Osteocyte (in vitro differentiated cells): Measurements from ENCODE around the gene CREB3L2. TPM values are rescaled to one million over a fixed set of nuclear protein-coding genes. Genes with fewer than 3 reads are reported as not detected.

Source experiments
- DNase-seq: peaks from one replicate; pipeline ENCODE4 v3.0.0; 2021; ENCODE audit warnings: mixed read lengths; ENCODE audit not compliant: unreplicated experiment; ENCODE audit errors: extremely low spot score
- H3K27ac Mint-ChIP-seq: one replicate; pipeline ENCODE4 v1.8.0; 2021; ENCODE audit warnings: mild to moderate bottlenecking, mixed read lengths; ENCODE audit not compliant: unreplicated experiment
- H3K27me3 Mint-ChIP-seq: one replicate; pipeline ENCODE4 v1.8.0; 2021; ENCODE audit warnings: mixed read lengths; ENCODE audit not compliant: unreplicated experiment
- H3K36me3 Mint-ChIP-seq: one replicate; pipeline ENCODE4 v1.8.0; 2021; ENCODE audit warnings: mixed read lengths; ENCODE audit not compliant: unreplicated experiment
- H3K4me1 Mint-ChIP-seq: one replicate; pipeline ENCODE4 v1.8.0; 2021; ENCODE audit warnings: mixed read lengths; ENCODE audit not compliant: unreplicated experiment
- H3K4me3 Mint-ChIP-seq: one replicate; pipeline ENCODE4 v1.8.0; 2021; ENCODE audit warnings: mild to moderate bottlenecking, moderate library complexity, mixed read lengths; ENCODE audit not compliant: unreplicated experiment
- H3K9me3 Mint-ChIP-seq: one replicate; pipeline ENCODE4 v1.8.0; 2021; ENCODE audit warnings: mixed read lengths; ENCODE audit not compliant: unreplicated experiment
- CTCF ChIP-seq: fragments of 200-600 bp; sonication (generic); IDR thresholded peaks from 2 replicates; pipeline ENCODE4 v1.5.0; 2021; ENCODE audit warnings: antibody characterized with exemption, mild to moderate bottlenecking, moderate library complexity
- total RNA-seq: library from RNA; stranded (reverse); gene quantifications from 2 replicates; pipeline ENCODE4 v1.2.1, GENCODE V29; 2021

Gene CREB3L2
- total RNA-seq, 1 donor from 2014 or later: 144 TPM

- H3K4me1 Mint-ChIP-seq: no peaks in the 10 kb centered on the region
- peaks cover 37% of the 10 kb centered on the region for H3K27me3 Mint-ChIP-seq
- no peak overlapping the region for H3K27ac Mint-ChIP-seq
Measured at GRCh38 chr7:138036135-138036534, 34.2 kb upstream of the CREB3L2 start.

GRCh38 chr7:138033241-138033640 is 31.4 kb upstream of the CREB3L2 start:
- Mint-ChIP-seq H3K4me1 (no peaks in the 10 kb centered on the region), H3K4me3 (no peak overlapping the region), H3K27ac (no peak overlapping the region), H3K9me3 (peaks cover 8% of the 10 kb centered on the region), H3K36me3 (peaks cover 3% of the 10 kb centered on the region), H3K27me3 (peaks cover 34% of the 10 kb centered on the region)
- no peak for TF ChIP-seq CTCF
- DNase-seq: no peak

More at GRCh38 chr7:138036135-138036534, 34.2 kb upstream of the CREB3L2 start:
- no peak for DNase-seq
- Mint-ChIP-seq H3K9me3 (peaks cover 19% of the 10 kb centered on the region), H3K36me3 (peaks cover 3% of the 10 kb centered on the region), H3K4me3 (no peak overlapping the region)
- TF ChIP-seq CTCF: no peak

- TF ChIP-seq CTCF: no peak
- peaks cover 3% of the 10 kb centered on the region for H3K36me3 Mint-ChIP-seq
- no peak overlapping the region for H3K27ac Mint-ChIP-seq
- H3K9me3 Mint-ChIP-seq: peaks cover 8% of the 10 kb centered on the region
- no peak for DNase-seq
- H3K4me3 Mint-ChIP-seq: no peak overlapping the region
- no peaks in the 10 kb centered on the region for H3K4me1 Mint-ChIP-seq
- peaks cover 33% of the 10 kb centered on the region for H3K27me3 Mint-ChIP-seq
Measured at GRCh38 chr7:138032770-138033169, 30.9 kb upstream of the CREB3L2 start.

- H3K4me3 Mint-ChIP-seq: no peak overlapping the region
- peaks cover 3% of the 10 kb centered on the region for H3K36me3 Mint-ChIP-seq
- no peak for TF ChIP-seq CTCF
- peaks cover 6% of the 10 kb centered on the region for H3K9me3 Mint-ChIP-seq
- H3K27ac Mint-ChIP-seq: no peak overlapping the region
- no peaks in the 10 kb centered on the region for H3K4me1 Mint-ChIP-seq
- no peak for DNase-seq
- H3K27me3 Mint-ChIP-seq: peaks cover 39% of the 10 kb centered on the region
Measured at GRCh38 chr7:138032186-138032585, 30.3 kb upstream of the CREB3L2 start.

- no peak for TF ChIP-seq CTCF
- Mint-ChIP-seq H3K27me3 (peaks cover 48% of the 10 kb centered on the region), H3K36me3 (no peaks in the 10 kb centered on the region), H3K27ac (no peak overlapping the region), H3K4me3 (no peak overlapping the region), H3K9me3 (no peaks in the 10 kb centered on the region), H3K4me1 (no peaks in the 10 kb centered on the region)
- DNase-seq: no peak
Measured at GRCh38 chr7:138030679-138031351, 28.9 kb upstream of the CREB3L2 start.
